ENCODE results near the gene VSTM2L. TPM values are rescaled to one million over a fixed set of nuclear protein-coding genes. Genes with fewer than 3 reads are reported as not detected.

The VSTM2L gene
- polyA plus RNA-seq, 1 donor (not counting 4 experiments of a cell fraction or from before 2014, with no cell fraction given), result 0.75 TPM

DNA sequence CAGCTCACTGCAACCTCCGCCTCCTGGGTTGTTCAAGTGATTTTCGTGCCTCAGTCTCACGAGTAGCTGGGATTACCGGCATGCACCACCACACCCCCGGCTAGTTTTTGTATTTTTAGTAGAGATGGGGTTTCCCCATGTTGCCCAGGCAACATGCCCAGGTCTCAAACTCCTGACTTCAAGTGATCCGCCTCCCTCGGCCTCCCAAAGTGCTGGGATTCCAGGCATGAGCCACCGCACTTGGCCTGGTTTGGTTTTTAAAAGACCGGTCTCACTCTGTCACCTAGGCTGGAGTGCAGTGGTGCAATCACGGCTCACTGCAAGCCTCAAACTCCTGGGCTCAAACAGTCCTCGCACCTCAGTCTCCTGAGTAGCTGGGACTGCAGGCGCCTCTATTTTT lies 40.1 kb downstream of the VSTM2L start:
- H3K4me2 ChIP-seq (ENCODE audit: control insufficient read depth, extremely low read depth, insufficient read depth, low read depth, low read length), result no peak overlapping the region
- H3K27me3 ChIP-seq (ENCODE audit: control insufficient read depth, extremely low read depth, insufficient read depth, low read length), result peaks cover 10% of the 10 kb centered on the region
- no peak overlapping the region for H3K27ac ChIP-seq (ENCODE audit: control insufficient read depth, insufficient read depth, low read length)
- TF ChIP-seq, protein P1, sequence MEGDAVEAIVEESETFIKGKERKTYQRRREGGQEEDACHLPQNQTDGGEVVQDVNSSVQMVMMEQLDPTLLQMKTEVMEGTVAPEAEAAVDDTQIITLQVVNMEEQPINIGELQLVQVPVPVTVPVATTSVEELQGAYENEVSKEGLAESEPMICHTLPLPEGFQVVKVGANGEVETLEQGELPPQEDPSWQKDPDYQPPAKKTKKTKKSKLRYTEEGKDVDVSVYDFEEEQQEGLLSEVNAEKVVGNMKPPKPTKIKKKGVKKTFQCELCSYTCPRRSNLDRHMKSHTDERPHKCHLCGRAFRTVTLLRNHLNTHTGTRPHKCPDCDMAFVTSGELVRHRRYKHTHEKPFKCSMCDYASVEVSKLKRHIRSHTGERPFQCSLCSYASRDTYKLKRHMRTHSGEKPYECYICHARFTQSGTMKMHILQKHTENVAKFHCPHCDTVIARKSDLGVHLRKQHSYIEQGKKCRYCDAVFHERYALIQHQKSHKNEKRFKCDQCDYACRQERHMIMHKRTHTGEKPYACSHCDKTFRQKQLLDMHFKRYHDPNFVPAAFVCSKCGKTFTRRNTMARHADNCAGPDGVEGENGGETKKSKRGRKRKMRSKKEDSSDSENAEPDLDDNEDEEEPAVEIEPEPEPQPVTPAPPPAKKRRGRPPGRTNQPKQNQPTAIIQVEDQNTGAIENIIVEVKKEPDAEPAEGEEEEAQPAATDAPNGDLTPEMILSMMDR (optimal IDR thresholded peaks at IDR 0.05 in 1 of 3, IDR thresholded peaks at IDR 0.05 in 1 of 3, conservative IDR thresholded peaks at IDR 0.05 in 1 of 3; ENCODE audit: extremely low read depth in 1 of 3, insufficient read depth in 2 of 3, low read length in 3 of 3), result no peak
- TF ChIP-seq EZH2 (IDR thresholded peaks at IDR 0.05; ENCODE audit: low read length), result no peak
- H3K9me1 ChIP-seq (ENCODE audit: control insufficient read depth, extremely low read depth, insufficient read depth, low read length), result no peaks in the 10 kb centered on the region
- H3K79me2 ChIP-seq (ENCODE audit: control insufficient read depth, insufficient read depth, low read length), result no peaks in the 10 kb centered on the region
- H3K9me3 ChIP-seq (ENCODE audit: control insufficient read depth, low read depth, low read length), result no peaks in the 10 kb centered on the region
- H4K20me1 ChIP-seq (ENCODE audit: control insufficient read depth, extremely low read depth, insufficient read depth, low read length), result no peaks in the 10 kb centered on the region
- dilution Hi-C loops (cut with MboI; ENCODE audit: extremely low pct_ligation_motif_present, low sequenced_read_pairs), result no loop called here
- no peak overlapping the region for H2AFZ ChIP-seq (ENCODE audit: control insufficient read depth, low read length)
- no peak overlapping the region for H3K9ac ChIP-seq (ENCODE audit: control insufficient read depth, extremely low read depth, insufficient read depth, low read length)
- H3K4me1 ChIP-seq (ENCODE audit: control insufficient read depth, extremely low read depth, insufficient read depth, low read length), result no peaks in the 10 kb centered on the region
- FAIRE-seq (no peak), DNase-seq (ENCODE audit: low read depth, low spot score) (no peak)
- no peak overlapping the region for H3K4me3 ChIP-seq (ENCODE audit: control insufficient read depth in 2 of 3, extremely low read depth in 1 of 3, insufficient read depth in 2 of 3, low read depth in 1 of 3, low read length in 3 of 3)
- no peaks in the 10 kb centered on the region for H3K36me3 ChIP-seq (ENCODE audit: control insufficient read depth in 2 of 2, extremely low read depth in 1 of 2, insufficient read depth in 2 of 2, low read length in 2 of 2)

DNA sequence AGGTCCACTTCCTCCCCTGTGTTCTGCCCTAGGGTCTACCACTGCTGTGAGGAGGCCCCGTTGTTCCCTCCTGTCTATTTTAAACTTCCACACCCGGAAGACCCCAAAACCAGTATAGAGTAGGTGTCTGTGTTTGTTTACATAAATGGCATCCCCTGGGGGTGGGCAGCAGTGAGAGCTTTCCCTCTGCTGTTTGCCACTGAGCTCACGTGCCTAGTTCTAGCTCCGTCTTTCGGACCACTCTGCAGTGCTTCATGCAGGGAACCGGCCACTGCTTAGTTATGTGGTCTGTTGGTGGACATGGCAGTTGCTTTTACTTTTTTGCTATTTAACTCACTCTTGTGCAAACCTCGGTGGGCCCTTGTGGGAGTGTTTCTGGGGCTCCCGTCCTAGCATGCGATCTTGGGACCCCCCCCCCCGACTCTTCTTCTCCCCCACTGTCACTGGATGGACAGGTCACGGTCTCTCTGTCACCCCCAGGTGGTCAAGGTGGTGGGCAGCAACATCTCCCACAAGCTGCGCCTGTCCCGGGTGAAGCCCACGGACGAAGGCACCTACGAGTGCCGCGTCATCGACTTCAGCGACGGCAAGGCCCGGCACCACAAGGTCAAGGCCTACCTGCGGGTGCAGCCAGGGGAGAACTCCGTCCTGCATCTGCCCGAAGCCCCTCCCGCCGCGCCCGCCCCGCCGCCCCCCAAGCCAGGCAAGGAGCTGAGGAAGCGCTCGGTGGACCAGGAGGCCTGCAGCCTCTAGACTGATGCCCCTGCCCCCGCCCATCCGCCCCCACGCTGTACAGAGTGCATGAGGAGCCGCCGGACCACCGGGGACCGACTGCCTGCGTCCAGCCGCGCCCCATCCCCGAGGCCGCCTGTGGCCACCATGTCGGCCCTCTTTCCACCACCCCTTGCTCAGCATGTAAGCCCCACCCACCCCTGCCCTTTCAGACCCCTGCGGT lies 40.9 kb downstream of the VSTM2L start:
- Histone ChIP-seq H3K27ac (ENCODE audit: control insufficient read depth, insufficient read depth, low read length) (no peak overlapping the region), H3K27me3 (ENCODE audit: control insufficient read depth, extremely low read depth, insufficient read depth, low read length) (peaks cover 10% of the 10 kb centered on the region), H3K36me3 (ENCODE audit: control insufficient read depth in 2 of 2, extremely low read depth in 1 of 2, insufficient read depth in 2 of 2, low read length in 2 of 2) (no peaks in the 10 kb centered on the region), H2AFZ (ENCODE audit: control insufficient read depth, low read length) (no peak overlapping the region), H3K4me2 (ENCODE audit: control insufficient read depth, extremely low read depth, insufficient read depth, low read depth, low read length) (no peak overlapping the region), H3K9ac (ENCODE audit: control insufficient read depth, extremely low read depth, insufficient read depth, low read length) (no peak overlapping the region), H3K9me1 (ENCODE audit: control insufficient read depth, extremely low read depth, insufficient read depth, low read length) (no peaks in the 10 kb centered on the region), H4K20me1 (ENCODE audit: control insufficient read depth, extremely low read depth, insufficient read depth, low read length) (no peaks in the 10 kb centered on the region), H3K4me1 (ENCODE audit: control insufficient read depth, extremely low read depth, insufficient read depth, low read length) (no peaks in the 10 kb centered on the region), H3K79me2 (ENCODE audit: control insufficient read depth, insufficient read depth, low read length) (no peaks in the 10 kb centered on the region), H3K4me3 (ENCODE audit: control insufficient read depth in 2 of 3, extremely low read depth in 1 of 3, insufficient read depth in 2 of 3, low read depth in 1 of 3, low read length in 3 of 3) (no peak overlapping the region), H3K9me3 (ENCODE audit: control insufficient read depth, low read depth, low read length) (no peaks in the 10 kb centered on the region)
- DNase-seq (ENCODE audit: low read depth, low spot score) (no peak), FAIRE-seq (no peak)
- TF ChIP-seq EZH2 (IDR thresholded peaks at IDR 0.05; ENCODE audit: low read length), result no peak
- TF ChIP-seq, protein P1 (optimal IDR thresholded peaks at IDR 0.05 in 1 of 3, IDR thresholded peaks at IDR 0.05 in 1 of 3, conservative IDR thresholded peaks at IDR 0.05 in 1 of 3; ENCODE audit: extremely low read depth in 1 of 3, insufficient read depth in 2 of 3, low read length in 3 of 3), result no peak
- dilution Hi-C loops (cut with MboI; ENCODE audit: extremely low pct_ligation_motif_present, low sequenced_read_pairs), result no loop called here
